GM10266 (cell line): ENCODE measurements around the gene CPNE2.
A peak's percentile ranks its signal among the peaks of the same experiment; 100 is the strongest.

Source experiments
- DNase-seq: peaks from one replicate; pipeline ENCODE4 v3.0.0; 2012; ENCODE audit errors: extremely low spot score
- TF ChIP-seq, protein P1 (sequence below): IDR thresholded peaks from 2 replicates; pipeline ENCODE4 v1.5.1; 2012; ENCODE audit warnings: mild to moderate bottlenecking, low read depth; ENCODE audit not compliant: control insufficient read depth, insufficient read depth; ENCODE audit errors: missing control alignments

CPNE2 gene

DNA sequence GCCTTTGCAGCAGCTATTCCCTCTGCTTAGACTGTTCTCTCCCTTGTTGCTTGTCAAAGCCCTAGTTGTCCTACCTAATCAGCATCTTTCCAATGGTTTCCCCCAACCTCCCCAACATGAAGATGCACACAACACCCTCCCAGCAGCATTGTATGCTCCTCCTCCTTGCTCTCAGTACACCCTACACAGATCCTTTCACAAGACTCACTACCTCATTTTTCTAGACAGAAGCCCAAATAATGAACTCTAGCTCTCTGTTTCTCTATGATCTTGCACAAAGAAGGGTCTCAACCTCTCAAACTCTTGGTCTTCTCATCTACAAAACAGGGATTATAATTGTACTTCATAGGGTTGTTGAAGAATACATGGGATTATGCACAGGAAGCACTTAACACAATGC is 74.1 kb downstream of the CPNE2 start:
- no peak for DNase-seq
- TF ChIP-seq, protein P1, sequence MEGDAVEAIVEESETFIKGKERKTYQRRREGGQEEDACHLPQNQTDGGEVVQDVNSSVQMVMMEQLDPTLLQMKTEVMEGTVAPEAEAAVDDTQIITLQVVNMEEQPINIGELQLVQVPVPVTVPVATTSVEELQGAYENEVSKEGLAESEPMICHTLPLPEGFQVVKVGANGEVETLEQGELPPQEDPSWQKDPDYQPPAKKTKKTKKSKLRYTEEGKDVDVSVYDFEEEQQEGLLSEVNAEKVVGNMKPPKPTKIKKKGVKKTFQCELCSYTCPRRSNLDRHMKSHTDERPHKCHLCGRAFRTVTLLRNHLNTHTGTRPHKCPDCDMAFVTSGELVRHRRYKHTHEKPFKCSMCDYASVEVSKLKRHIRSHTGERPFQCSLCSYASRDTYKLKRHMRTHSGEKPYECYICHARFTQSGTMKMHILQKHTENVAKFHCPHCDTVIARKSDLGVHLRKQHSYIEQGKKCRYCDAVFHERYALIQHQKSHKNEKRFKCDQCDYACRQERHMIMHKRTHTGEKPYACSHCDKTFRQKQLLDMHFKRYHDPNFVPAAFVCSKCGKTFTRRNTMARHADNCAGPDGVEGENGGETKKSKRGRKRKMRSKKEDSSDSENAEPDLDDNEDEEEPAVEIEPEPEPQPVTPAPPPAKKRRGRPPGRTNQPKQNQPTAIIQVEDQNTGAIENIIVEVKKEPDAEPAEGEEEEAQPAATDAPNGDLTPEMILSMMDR = no peak

DNA sequence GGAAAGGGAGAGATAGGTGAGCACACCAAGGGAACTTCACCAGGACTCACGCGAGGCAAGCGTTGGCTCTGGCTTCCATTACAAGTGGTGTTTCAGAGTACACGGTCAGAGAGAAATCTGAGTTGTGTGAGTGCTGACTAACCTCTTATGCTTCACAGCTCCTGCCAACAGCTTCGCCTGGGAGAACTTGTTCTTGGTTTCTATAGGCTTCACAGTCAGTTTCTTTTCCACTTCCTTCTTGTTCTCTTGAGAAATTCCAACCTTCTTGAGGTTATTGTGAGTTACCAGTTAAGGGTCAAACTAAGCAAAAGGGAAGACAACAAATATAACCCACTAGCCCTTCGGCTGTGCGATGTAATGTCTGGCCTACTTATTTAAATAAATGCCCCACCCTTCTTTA is 74.6 kb downstream of the CPNE2 start:
- no peak for DNase-seq
- TF ChIP-seq, protein P1 = no peak

DNA sequence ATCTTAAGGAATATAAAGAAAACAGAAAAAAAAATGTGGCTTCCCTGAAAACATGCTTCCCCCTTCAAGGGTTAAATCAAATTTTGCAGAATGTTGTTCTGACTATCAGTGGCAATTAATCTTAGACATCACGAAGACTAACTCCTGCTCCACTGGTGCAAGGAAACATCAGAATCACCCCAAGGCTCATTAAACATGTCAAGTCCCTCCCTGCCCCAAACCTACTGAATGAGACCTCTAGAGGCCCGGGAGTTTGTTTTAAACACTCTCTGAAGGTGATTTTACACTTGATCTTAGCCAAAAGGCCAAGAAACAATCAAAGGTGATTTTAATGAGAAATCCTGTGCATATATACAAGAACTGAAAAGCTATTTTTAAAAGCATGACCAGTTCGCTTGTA is 75.2 kb downstream of the CPNE2 start:
- TF ChIP-seq, protein P1 = no peak
- DNase-seq = no peak

DNA sequence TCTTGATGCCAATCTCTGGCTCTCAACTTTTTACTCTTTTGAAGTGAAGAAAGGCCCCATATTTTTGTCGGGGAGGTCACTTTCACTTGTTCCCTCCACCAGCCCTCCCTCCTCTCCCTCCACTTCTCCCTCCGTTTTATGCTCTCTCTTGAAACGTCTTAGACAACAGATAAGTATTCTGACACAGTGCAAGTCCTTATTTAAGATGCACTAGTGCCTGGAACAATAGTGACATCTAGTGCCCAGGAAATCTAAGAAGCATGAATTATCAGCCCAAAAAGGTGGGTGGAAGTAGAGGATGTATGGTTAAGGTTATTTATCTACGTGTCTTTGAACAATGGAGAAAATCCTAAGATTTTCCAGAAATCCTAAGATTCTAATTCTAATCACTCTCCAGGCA is 75.6 kb downstream of the CPNE2 start:
- TF ChIP-seq, protein P1 = peak; percentile 65
- DNase-seq = peak; percentile 58

DNA sequence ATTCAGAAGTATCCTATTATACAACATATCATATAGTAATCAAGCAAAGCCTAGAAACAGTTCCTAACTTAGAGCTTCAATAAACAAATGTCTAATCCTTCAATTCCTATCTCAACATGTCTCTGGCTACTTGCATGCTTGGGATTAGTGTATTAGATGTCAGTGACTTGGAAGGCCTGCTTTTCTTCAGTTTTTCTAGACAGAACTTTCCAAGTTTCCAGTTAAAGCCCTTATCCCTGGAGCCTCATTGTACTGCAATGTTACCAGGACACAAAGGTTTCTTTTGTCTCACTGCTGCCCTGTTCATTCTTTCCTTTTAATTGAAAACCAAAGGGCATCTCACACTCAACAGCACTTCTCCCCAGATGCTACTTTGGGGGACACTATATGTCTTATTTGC is 76.9 kb downstream of the CPNE2 start:
- TF ChIP-seq, protein P1 = no peak
- DNase-seq = no peak

DNA sequence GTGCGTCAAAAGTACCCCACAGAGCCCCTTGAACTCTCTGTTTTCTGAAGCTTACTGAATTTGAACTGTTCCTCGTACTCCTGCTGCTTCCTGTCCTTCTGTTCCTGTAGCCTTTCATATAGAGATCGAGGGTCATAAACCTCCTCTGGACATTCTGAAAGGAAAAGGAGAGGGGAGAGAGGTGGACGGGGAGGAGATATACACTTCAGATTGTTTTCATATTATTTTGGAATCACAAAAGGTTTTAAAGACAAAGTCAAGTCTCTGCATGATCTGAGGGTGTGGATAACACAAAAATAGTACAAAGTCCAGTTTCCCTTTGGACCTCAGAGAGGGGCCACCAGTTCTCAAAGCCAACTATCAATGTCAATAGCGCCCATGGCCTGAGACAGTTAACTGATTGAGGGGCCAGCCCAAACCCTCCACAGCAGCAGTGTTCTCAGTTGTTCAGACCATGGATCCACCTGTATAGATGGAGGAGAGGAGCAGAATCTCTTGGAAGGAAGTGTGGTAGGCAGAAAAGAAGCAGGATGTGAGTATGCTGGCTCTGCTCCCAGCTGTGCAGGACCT is 80.4 kb downstream of the CPNE2 start:
- no peak for DNase-seq
- TF ChIP-seq, protein P1 = no peak

DNA sequence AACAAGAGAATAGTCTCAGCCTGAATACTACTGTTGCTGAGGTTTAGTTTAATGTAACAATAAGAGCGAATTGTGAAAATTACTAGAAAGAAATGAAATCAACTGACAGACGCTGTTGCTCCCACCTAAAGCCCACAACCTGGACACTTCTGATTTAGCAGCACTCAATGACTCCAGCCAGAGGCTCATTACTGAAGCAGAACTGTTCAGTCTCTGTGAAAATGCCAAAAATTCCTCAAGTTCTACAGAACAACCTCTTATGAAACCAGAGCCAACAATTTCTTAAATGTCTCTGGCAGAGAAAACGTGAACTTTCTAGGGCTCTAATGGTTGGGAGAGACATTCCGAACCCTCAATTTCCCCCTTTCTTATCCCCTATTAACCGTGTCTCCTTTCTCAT is 83.5 kb downstream of the CPNE2 start:
- DNase-seq = no peak
- TF ChIP-seq, protein P1 = no peak
